HCT116 (cell line): ENCODE measurements around the gene NAPB. TPM values are rescaled to one million over a fixed set of nuclear protein-coding genes. Genes with fewer than 3 reads are reported as not detected.

ENCODE experiments used
- ATAC-seq: fragments of 200-7000 bp; cut with Tn5 transposase; 2 replicates; pipeline ENCODE4 v1.9.1; 2020; ENCODE audit warnings: mild to moderate bottlenecking, moderate library complexity
- BruUV-seq: library from RNA; stranded (reverse); fragments of 400-500 nt; replicated peaks from 2 replicates; lab custom pipeline; 2021; lab: Mats Ljungman, UMichigan
- CTCF ChIA-PET: fragments of 300-600 bp; sonication (Branson Sonifier 250); formaldehyde crosslinking; loops from one replicate; lab custom pipeline; 2021; ENCODE audit warnings: antibody characterized with exemption; lab: Charles Lee
- POLR2A ChIA-PET: fragments of 300-600, 350-600 bp; sonication (Branson Sonifier 250); formaldehyde crosslinking; loops from one replicate; lab custom pipeline; 2021; ENCODE audit warnings: antibody characterized with exemption; lab: Charles Lee
- RAD21 ChIA-PET, 2 experiments: fragments of 300-600 bp; sonication (Branson Sonifier 250); formaldehyde crosslinking; loops; one replicate each; lab custom pipeline; 2023; ENCODE audit warnings: low total read pairs in 2 of 2; ENCODE audit not compliant: uncharacterized antibody in 2 of 2, unreplicated experiment in 2 of 2, low non-redundant PET in 1 of 2; lab: Charles Lee
- DNase-seq: peaks from one replicate; pipeline ENCODE4 v3.0.0-alpha.2; 2010; ENCODE audit warnings: low read depth, low spot score
- H2AFZ ChIP-seq: fragments of 200-600 bp; shearing (Covaris generic), sonication (generic); 2 replicates; pipeline ENCODE4 v1.6.1; 2017; ENCODE audit warnings: low read depth, mixed run types, mixed read lengths, antibody characterized with exemption, low read length; ENCODE audit not compliant: poor library complexity, severe bottlenecking
- H3K27ac ChIP-seq: 2 replicates; pipeline ENCODE4 v1.5.1; 2012; ENCODE audit warnings: low read depth, low read length
- H3K27me3 ChIP-seq: fragments of 200-600 bp; sonication (generic); 2 replicates; pipeline ENCODE4 v1.6.1; 2016; ENCODE audit warnings: mixed run types, low read length, mixed read lengths; ENCODE audit not compliant: insufficient read depth
- H3K36me3 ChIP-seq, 2 experiments: fragments of 200-500 bp in 1 of 2; fragments of 200-600 bp in 1 of 2; sonication (Bioruptor generic) in 1 of 2; sonication (generic) in 1 of 2; 2 replicates each; pipeline versions ENCODE4 v1.5.1 to v1.6.1; 2014 to 2016; ENCODE audit warnings: low read length in 2 of 2, inconsistent platforms in 1 of 2, mixed read lengths in 1 of 2, mixed run types in 1 of 2; ENCODE audit not compliant: insufficient read depth in 2 of 2, control insufficient read depth in 1 of 2
- H3K4me1 ChIP-seq, 2 experiments: fragments of 200-600 bp in 1 of 2; sonication (generic) in 1 of 2; 2 replicates each; pipeline versions ENCODE4 v1.5.1 to v1.6.1; 2012 to 2017; ENCODE audit warnings: low read length in 2 of 2, inconsistent platforms in 1 of 2, mild to moderate bottlenecking in 1 of 2, mixed read lengths in 1 of 2, mixed run types in 1 of 2, moderate library complexity in 1 of 2; ENCODE audit not compliant: insufficient read depth in 2 of 2, control insufficient read depth in 1 of 2
- H3K4me2 ChIP-seq: fragments of 200-600 bp; sonication (generic); 2 replicates; pipeline ENCODE4 v1.6.1; 2017; ENCODE audit warnings: mixed run types, low read length, mixed read lengths
- H3K4me3 ChIP-seq, 2 experiments: fragments of 200-600 bp in 1 of 2; sonication (generic) in 1 of 2; replicated peaks in 1 of 2; 2 replicates each; pipeline ENCODE4 v1.5.1; 2011 to 2016; ENCODE audit warnings: low read length in 2 of 2, control low read depth in 1 of 2, low read depth in 1 of 2, mild to moderate bottlenecking in 1 of 2, mixed read lengths in 1 of 2, mixed run types in 1 of 2
- H3K79me2 ChIP-seq: fragments of 200-600 bp; sonication (generic); 2 replicates; pipeline ENCODE4 v1.6.1; 2017; ENCODE audit warnings: mild to moderate bottlenecking, mixed run types, low read length, moderate library complexity, mixed read lengths; ENCODE audit not compliant: insufficient read depth
- H3K9ac ChIP-seq: fragments of 200-600 bp; sonication (generic); 2 replicates; pipeline ENCODE4 v1.6.1; 2016; ENCODE audit warnings: low read length, mixed read lengths
- H3K9me2 ChIP-seq: fragments of 200-600 bp; sonication (generic), shearing (Covaris generic); 2 replicates; pipeline ENCODE4 v1.6.1; 2017; ENCODE audit warnings: mixed run types, mild to moderate bottlenecking, moderate library complexity; ENCODE audit not compliant: insufficient read depth
- H3K9me3 ChIP-seq, 2 experiments: fragments of 200-500 bp in 1 of 2; fragments of 200-600 bp in 1 of 2; sonication (Bioruptor generic) in 1 of 2; sonication (generic) in 1 of 2; 2 replicates each; pipeline ENCODE4 v1.6.1; 2014 to 2017; ENCODE audit warnings: low read length in 2 of 2, mixed read lengths in 2 of 2, inconsistent platforms in 1 of 2, low read depth in 1 of 2, mild to moderate bottlenecking in 1 of 2, mixed run types in 1 of 2, moderate library complexity in 1 of 2; ENCODE audit not compliant: control insufficient read depth in 1 of 2, insufficient read depth in 1 of 2
- H4K20me1 ChIP-seq: fragments of 200-600 bp; sonication (generic), shearing (Covaris generic); 2 replicates; pipeline ENCODE4 v1.6.1; 2017; ENCODE audit warnings: mixed run types, mild to moderate bottlenecking, moderate library complexity; ENCODE audit not compliant: insufficient read depth
- CBX3 ChIP-seq: IDR thresholded peaks from 2 replicates; pipeline ENCODE4 v1.6.1; 2012; ENCODE audit warnings: low read depth
- CEBPB ChIP-seq: IDR thresholded peaks from 2 replicates; pipeline ENCODE4 v1.6.1; 2012; ENCODE audit warnings: low read depth
- FOSL1 ChIP-seq: IDR thresholded peaks from 2 replicates; pipeline ENCODE4 v1.6.1; 2012; ENCODE audit warnings: low read depth
- POLR2AphosphoS5 ChIP-seq: IDR thresholded peaks from 2 replicates; pipeline ENCODE4 v1.6.1; 2011; ENCODE audit warnings: mild to moderate bottlenecking, low read depth, low read length, moderate library complexity
- RAD21 ChIP-seq: IDR thresholded peaks from 2 replicates; pipeline ENCODE4 v1.6.1; 2012; ENCODE audit warnings: low read depth, mild to moderate bottlenecking
- REST ChIP-seq: IDR thresholded peaks from 2 replicates; pipeline ENCODE4 v1.6.1; 2012; ENCODE audit warnings: low read depth
- SP1 ChIP-seq: IDR thresholded peaks from 2 replicates; pipeline ENCODE4 v1.6.1; 2012; ENCODE audit warnings: low read depth
- SRF ChIP-seq: IDR thresholded peaks from 2 replicates; pipeline ENCODE4 v1.6.1; 2012; ENCODE audit warnings: low read depth
- TCF7L2 ChIP-seq: IDR thresholded peaks from 2 replicates; pipeline ENCODE4 v1.7.0; 2011; ENCODE audit warnings: borderline replicate concordance, inconsistent platforms; ENCODE audit not compliant: insufficient read depth, insufficient read length; ENCODE audit errors: extremely low read depth
- YY1 ChIP-seq: IDR thresholded peaks from 2 replicates; pipeline ENCODE4 v1.6.1; 2011; ENCODE audit warnings: low read length, low read depth, moderate library complexity, mild to moderate bottlenecking; ENCODE audit not compliant: insufficient replicate concordance; ENCODE audit errors: extremely low read depth
- ZNF274 ChIP-seq: fragments of 200-500 bp; sonication (Bioruptor generic); IDR thresholded peaks from 2 replicates; pipeline ENCODE4 v1.6.1; 2014; ENCODE audit warnings: mild to moderate bottlenecking, low read depth, low read length, inconsistent platforms
- intact Hi-C: fragments of 100-400 bp; cut with micrococcal nuclease; formaldehyde crosslinking; loops from 2 replicates; pipeline ENCODE4 v1.10.0; 2022
- total RNA-seq: library from RNA; stranded (reverse); gene quantifications from one replicate; pipeline ENCODE4 v1.2.1, GENCODE V29; 2021; ENCODE audit not compliant: unreplicated experiment
- TF ChIP-seq, protein P1 (sequence below): IDR thresholded peaks from 2 replicates; pipeline ENCODE4 v1.6.1; 2012
- TF ChIP-seq, protein P2 (sequence below): IDR thresholded peaks from 2 replicates; pipeline ENCODE4 v1.6.1; 2011; ENCODE audit warnings: mild to moderate bottlenecking, low read length, moderate library complexity; ENCODE audit not compliant: insufficient replicate concordance; ENCODE audit errors: extremely low read depth
- TF ChIP-seq, protein P3 (sequence below), 3 experiments: fragments of 200-600 bp in 1 of 3; sonication (generic) in 1 of 3; IDR thresholded peaks in 2 of 3; conservative IDR thresholded peaks in 1 of 3; 2 replicates each; pipeline ENCODE4 v1.5.1; 2012 to 2017; ENCODE audit warnings: low read depth in 2 of 3, low read length in 2 of 3, antibody characterized with exemption in 1 of 3, borderline replicate concordance in 1 of 3, control low read depth in 1 of 3, mild to moderate bottlenecking in 1 of 3, mixed read lengths in 1 of 3, mixed run types in 1 of 3, moderate library complexity in 1 of 3; ENCODE audit not compliant: insufficient read depth in 1 of 3

The NAPB gene
- total RNA-seq, 1 experiment from 2014 or later: 7.9 TPM

DNA sequence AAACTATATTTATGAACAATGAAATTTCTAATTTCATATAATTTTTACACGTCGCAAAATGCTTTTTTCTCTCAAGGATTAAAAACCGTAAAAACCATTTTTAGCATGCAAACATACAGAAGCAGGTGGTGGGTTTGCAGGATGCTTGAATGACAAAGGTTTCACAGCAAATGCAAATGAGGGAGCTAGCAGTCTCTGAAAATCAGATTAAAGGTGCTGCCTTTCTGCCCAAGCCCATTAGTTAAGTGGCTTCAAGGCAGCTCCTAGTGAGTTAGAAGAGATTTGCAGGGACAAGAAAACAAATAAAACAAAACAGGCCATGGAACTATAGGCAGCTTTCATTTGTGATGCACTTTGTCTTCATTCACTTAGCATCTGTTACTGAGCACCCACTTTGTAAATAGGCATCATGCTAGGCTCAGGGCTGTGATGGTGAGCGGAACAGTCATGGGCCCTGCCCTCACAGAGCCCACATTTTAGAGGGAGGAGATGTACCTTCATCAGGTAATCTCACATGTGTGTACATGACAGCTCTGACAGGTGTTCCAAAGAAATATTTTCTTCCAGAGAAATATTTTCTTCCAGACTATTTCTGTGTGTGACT lies 29.5 kb downstream of the NAPB start:
- DNase-seq (no peak), ATAC-seq (no peak)
- Histone ChIP-seq H3K36me3 (peaks cover 15 to 17% of the 10 kb centered on the region in 2 experiments; a peak in 3 of 4 replicates), H3K27ac (no peak overlapping the region), H4K20me1 (no peaks in the 10 kb centered on the region), H3K79me2 (peaks cover 5% of the 10 kb centered on the region; the same call in 1 of the 2 replicates), H3K9me3 (no peaks in the 10 kb centered on the region), H3K4me2 (no peak overlapping the region), H3K9ac (no peak overlapping the region), H3K4me3 (no peak overlapping the region), H3K4me1 (no peaks in the 10 kb centered on the region), H3K27me3 (no peaks in the 10 kb centered on the region), H3K9me2 (no peaks in the 10 kb centered on the region), H2AFZ (no peak overlapping the region)
- intact Hi-C loops: no loop called here
- no TSS peak for BruUV-seq
- RAD21 ChIA-PET: no interaction called here
- CTCF ChIA-PET: no interaction called here
- POLR2A ChIA-PET: no interaction called here
- TF ChIP-seq CEBPB (no peak), CBX3 (no peak), RAD21 (no peak), FOSL1 (no peak), POLR2AphosphoS5 (no peak), SRF (no peak), REST (no peak), TCF7L2 (no peak), SP1 (no peak), ZNF274 (no peak), YY1 (no peak)
- TF ChIP-seq, protein P1, sequence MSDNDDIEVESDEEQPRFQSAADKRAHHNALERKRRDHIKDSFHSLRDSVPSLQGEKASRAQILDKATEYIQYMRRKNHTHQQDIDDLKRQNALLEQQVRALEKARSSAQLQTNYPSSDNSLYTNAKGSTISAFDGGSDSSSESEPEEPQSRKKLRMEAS: no peak
- TF ChIP-seq, protein P2, sequence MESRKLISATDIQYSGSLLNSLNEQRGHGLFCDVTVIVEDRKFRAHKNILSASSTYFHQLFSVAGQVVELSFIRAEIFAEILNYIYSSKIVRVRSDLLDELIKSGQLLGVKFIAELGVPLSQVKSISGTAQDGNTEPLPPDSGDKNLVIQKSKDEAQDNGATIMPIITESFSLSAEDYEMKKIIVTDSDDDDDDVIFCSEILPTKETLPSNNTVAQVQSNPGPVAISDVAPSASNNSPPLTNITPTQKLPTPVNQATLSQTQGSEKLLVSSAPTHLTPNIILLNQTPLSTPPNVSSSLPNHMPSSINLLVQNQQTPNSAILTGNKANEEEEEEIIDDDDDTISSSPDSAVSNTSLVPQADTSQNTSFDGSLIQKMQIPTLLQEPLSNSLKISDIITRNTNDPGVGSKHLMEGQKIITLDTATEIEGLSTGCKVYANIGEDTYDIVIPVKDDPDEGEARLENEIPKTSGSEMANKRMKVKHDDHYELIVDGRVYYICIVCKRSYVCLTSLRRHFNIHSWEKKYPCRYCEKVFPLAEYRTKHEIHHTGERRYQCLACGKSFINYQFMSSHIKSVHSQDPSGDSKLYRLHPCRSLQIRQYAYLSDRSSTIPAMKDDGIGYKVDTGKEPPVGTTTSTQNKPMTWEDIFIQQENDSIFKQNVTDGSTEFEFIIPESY: no peak
- TF ChIP-seq, protein P3, sequence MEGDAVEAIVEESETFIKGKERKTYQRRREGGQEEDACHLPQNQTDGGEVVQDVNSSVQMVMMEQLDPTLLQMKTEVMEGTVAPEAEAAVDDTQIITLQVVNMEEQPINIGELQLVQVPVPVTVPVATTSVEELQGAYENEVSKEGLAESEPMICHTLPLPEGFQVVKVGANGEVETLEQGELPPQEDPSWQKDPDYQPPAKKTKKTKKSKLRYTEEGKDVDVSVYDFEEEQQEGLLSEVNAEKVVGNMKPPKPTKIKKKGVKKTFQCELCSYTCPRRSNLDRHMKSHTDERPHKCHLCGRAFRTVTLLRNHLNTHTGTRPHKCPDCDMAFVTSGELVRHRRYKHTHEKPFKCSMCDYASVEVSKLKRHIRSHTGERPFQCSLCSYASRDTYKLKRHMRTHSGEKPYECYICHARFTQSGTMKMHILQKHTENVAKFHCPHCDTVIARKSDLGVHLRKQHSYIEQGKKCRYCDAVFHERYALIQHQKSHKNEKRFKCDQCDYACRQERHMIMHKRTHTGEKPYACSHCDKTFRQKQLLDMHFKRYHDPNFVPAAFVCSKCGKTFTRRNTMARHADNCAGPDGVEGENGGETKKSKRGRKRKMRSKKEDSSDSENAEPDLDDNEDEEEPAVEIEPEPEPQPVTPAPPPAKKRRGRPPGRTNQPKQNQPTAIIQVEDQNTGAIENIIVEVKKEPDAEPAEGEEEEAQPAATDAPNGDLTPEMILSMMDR (IDR thresholded peaks at IDR 0.05 in 2 of 3, conservative IDR thresholded peaks at IDR 0.05 in 1 of 3; ENCODE audit: borderline replicate concordance in 1 of 3, insufficient read depth in 1 of 3, low read depth in 2 of 3, low read length in 2 of 3): no peak
